Measurements from ENCODE around the gene NHSL2.
"Not testable (repeated sequence)": the region's sequence is repeated elsewhere in the genome, so short reads cannot be mapped to it uniquely, and the experiment has no call there.

NHSL2 gene

GRCh38 chrX:72159769-72160168, 249.1 kb downstream of the NHSL2 start:
- H3K27ac ChIP-seq: no peak overlapping the region
- ChIA-PET POLR2A (ENCODE audit: low non-redundant PET) (no interaction called here), CTCF (no interaction called here)
- no peak for DNase-seq (ENCODE audit: low spot score)
- no peak for TF ChIP-seq CTCF (conservative IDR thresholded peaks at IDR 0.05; ENCODE audit: low read depth)

GRCh38 chrX:72165551-72165950, 254.9 kb downstream of the NHSL2 start:
- DNase-seq (ENCODE audit: low spot score): no peak
- H3K27ac ChIP-seq: no peak overlapping the region
- POLR2A ChIA-PET (ENCODE audit: low non-redundant PET): no interaction called here
- CTCF ChIA-PET: no interaction called here
- no peak for TF ChIP-seq CTCF (conservative IDR thresholded peaks at IDR 0.05; ENCODE audit: low read depth)

- TF ChIP-seq CTCF (conservative IDR thresholded peaks at IDR 0.05; ENCODE audit: low read depth): no peak
- ChIA-PET CTCF (no interaction called here), POLR2A (ENCODE audit: low non-redundant PET) (no interaction called here)
- no peak overlapping the region for H3K27ac ChIP-seq
- no peak for DNase-seq (ENCODE audit: low spot score)
Measured at GRCh38 chrX:72169008-72169728, 258.5 kb downstream of the NHSL2 start.

GRCh38 chrX:72176289-72176688, 265.6 kb downstream of the NHSL2 start:
- CTCF ChIA-PET; H3K27ac ChIP-seq; DNase-seq (ENCODE audit: low spot score); POLR2A ChIA-PET (ENCODE audit: low non-redundant PET): not testable (repeated sequence)

- ChIA-PET POLR2A (ENCODE audit: low non-redundant PET) (no interaction called here), CTCF (interaction anchor here (1.1 kb wide), 1 partner anchor 51 kb away, joined by 3 read pairs; no protein-coding TSS in a partner anchor)
- no peak for TF ChIP-seq CTCF (conservative IDR thresholded peaks at IDR 0.05; ENCODE audit: low read depth)
Measured at GRCh38 chrX:72176981-72177380, 266.3 kb downstream of the NHSL2 start.

GRCh38 chrX:72180539-72180938, 269.9 kb downstream of the NHSL2 start:
- DNase-seq (ENCODE audit: low spot score): no peak
- H3K27ac ChIP-seq: no peak overlapping the region
- CTCF ChIA-PET: no interaction called here
- POLR2A ChIA-PET (ENCODE audit: low non-redundant PET): no interaction called here
- no peak for TF ChIP-seq CTCF (conservative IDR thresholded peaks at IDR 0.05; ENCODE audit: low read depth)

More at GRCh38 chrX:72176981-72177380, 266.3 kb downstream of the NHSL2 start:
- no peak for DNase-seq (ENCODE audit: low spot score)
- H3K27ac ChIP-seq: no peak overlapping the region

All from RWPE1 (cell line).